GM12801 (cell line): ENCODE data around the gene PTGER2.

Source experiments
- TF ChIP-seq, protein P1 (sequence below): IDR thresholded peaks from one replicate; pipeline ENCODE4 v1.5.1; 2011; ENCODE audit warnings: control low read depth; ENCODE audit not compliant: insufficient read length; ENCODE audit errors: extremely low read depth

The PTGER2 gene

DNA sequence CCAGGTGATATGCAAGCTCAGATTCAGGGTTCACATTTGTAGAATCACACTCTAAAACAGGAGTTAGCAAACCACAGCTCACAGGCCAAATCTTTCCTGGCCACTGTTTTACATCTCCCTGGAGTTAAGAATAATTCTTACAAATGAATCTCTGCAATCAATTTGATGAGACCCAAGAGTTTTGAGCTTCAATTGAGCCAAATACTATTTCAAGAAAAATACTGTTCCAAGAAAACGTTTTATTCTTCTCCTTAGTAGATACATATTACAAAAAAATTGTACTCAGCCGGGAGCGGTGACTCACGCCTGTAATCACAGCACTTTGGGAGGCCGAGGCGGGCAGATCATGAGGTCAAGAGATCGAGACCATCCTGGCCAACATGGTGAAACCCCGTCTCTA, 44.1 kb upstream of the PTGER2 start:
- TF ChIP-seq, protein P1, sequence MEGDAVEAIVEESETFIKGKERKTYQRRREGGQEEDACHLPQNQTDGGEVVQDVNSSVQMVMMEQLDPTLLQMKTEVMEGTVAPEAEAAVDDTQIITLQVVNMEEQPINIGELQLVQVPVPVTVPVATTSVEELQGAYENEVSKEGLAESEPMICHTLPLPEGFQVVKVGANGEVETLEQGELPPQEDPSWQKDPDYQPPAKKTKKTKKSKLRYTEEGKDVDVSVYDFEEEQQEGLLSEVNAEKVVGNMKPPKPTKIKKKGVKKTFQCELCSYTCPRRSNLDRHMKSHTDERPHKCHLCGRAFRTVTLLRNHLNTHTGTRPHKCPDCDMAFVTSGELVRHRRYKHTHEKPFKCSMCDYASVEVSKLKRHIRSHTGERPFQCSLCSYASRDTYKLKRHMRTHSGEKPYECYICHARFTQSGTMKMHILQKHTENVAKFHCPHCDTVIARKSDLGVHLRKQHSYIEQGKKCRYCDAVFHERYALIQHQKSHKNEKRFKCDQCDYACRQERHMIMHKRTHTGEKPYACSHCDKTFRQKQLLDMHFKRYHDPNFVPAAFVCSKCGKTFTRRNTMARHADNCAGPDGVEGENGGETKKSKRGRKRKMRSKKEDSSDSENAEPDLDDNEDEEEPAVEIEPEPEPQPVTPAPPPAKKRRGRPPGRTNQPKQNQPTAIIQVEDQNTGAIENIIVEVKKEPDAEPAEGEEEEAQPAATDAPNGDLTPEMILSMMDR, result no peak

DNA sequence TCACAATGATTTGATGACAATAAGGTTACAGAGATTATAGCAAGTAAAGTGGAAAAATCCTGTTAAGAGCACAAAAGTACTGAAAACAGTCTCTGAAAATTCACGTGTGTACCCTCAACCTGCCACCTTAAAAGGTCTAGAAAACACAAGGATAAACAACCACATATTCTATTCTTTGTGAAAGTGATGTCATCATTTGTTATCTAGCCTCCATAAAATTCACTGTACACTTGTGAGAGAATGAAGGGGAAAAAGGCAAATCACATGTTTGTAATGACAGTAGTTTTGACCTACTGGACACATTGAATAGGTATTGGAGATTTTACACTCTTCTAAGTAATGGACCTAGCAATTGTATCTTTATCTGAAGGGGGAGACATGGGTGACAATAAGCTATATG, 42.6 kb upstream of the PTGER2 start:
- TF ChIP-seq, protein P1, result no peak

DNA sequence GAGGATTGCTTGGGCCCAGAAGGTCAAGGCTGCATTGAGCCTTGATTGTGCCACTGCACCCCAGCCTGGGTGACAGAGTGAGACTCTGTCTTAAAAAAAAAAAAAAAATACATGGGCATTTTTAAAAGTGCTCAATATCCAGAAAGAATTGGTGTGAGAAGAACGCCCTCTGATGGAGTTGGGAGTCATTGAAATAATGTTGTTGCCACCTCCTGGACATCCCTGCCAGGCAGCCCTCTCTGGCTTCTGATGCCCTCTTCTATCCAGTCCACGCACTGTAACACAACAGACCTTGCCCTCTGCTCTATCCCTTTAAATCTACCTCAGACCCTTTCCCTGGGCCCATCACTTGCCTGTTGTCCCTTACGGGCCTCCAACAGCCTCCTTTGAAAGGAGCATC, 41.7 kb upstream of the PTGER2 start:
- TF ChIP-seq, protein P1, result no peak

DNA sequence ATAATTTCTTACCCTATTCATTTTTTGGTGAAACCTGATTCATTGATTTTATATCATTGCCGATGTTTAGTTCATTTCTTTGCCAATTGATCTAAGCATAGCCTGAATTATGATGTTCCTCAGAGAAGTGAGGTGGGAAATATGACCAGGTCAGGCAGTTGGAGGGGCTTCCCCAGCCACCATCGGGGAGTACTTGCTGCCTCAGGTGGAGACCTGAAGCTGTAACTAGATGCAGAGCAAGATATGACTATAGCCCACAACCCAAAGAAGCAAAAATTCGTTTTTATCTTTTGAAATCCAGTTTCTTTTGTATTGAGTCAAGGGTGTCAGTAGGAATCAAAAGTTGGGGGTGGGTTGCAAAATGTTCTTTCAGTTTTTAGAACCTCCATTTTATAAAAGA, 38.7 kb upstream of the PTGER2 start:
- TF ChIP-seq, protein P1, result no peak

DNA sequence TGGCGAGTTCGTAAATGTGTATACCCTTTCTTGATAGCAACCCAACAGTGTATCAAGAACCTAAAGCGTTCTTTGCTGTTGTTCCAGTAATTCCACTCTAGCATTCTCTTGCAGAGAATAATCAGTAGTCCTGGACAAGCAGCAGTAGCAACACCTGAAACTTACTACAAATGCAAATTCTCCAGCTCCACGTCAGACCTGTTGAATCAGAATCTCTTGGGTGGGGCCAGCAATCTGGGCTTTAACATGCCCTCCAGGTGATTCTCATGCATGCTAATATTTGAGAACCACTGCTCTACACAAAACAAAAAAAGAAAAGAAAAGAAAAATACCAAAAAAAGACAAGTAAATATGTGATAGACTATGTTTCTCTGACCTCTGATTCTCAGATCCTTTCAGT, 36.6 kb upstream of the PTGER2 start:
- TF ChIP-seq, protein P1, result no peak

DNA sequence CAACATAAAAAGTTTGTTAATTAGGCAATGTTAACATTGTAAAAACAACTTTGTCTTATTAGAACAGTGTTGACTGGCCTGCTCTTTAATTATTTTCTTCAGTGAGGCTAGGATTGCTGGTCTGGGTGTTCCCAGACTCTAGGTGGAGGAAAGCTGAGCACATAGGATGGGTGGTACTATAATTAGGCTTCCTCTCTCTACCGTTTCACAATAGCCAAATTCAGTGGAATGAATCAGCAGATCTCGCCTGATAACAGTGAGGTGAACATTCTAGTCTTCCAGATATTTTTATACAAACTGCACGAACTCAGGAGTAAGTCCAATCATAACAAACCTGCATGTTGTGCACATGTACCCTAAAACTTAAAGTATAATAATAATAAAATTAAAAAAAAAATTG, 34.7 kb upstream of the PTGER2 start:
- TF ChIP-seq, protein P1, result no peak

DNA sequence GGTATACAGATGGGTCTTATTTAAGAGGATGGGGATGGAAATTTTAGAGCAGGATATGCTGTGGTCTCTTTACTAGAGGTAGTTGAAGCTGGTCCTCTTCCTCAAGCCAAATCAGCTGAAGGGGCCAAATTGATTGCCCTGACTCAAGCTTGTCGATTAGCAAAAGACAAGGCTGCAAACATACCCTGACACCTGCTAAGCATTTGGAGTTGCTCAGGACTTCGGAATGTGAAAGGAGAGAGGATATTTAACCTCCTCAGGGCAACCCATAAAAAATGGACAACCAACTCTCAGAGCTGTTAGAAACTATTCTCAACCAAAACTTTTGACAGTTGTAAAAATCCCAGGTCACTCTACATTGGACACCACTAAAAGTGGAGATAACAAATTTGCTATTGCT, 31.0 kb upstream of the PTGER2 start:
- TF ChIP-seq, protein P1, result no peak
